Ovary (tissue), 3 donors: ENCODE measurements around the gene NPHP1.

Experiments used
- CTCF ChIP-seq, 3 donors: fragments of 450-650 bp in 2 of 3; fragments of 200-600 bp in 1 of 3; IDR thresholded peaks; one replicate each; pipeline versions ENCODE4 v1.5.1 to v1.8.0; 2016 to 2022; ENCODE audit warnings: antibody characterized with exemption in 3 of 3, mild to moderate bottlenecking in 1 of 3
- POLR2A ChIP-seq: fragments of 450-650 bp; IDR thresholded peaks from one replicate; pipeline ENCODE4 v1.6.1; 2017; ENCODE audit warnings: antibody characterized with exemption, mild to moderate bottlenecking, moderate library complexity
- donor health status: DM: no; HTN: no; CAD: no.

DNA sequence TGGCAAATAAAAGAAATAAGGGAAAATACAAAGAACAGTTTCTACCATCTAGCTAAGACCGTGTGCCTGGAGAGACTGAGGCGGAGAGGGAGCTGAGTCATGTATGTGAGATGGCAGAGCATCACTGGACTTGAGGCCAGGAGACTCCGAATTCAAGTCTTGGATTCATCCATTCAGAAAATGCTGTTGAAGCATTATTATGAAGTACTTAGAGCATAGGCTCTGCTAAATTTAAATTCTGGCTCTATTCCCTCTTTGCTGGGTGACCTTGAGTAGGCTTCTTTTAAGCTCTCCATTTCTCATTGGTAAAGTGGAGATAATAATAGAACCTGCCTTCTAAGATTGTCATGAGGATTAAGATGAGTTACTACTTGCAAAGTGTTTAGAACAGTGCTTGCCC is 34.7 kb downstream of the NPHP1 start:
- TF ChIP-seq CTCF (IDR thresholded peaks at IDR 0.05) (no peak), POLR2A (no peak)
